ENCODE results near the gene BORCS5. TPM values are rescaled to one million over a fixed set of nuclear protein-coding genes. Genes with fewer than 3 reads are reported as not detected.

Gene BORCS5
- total RNA-seq, 2 experiments from 2014 or later, result 43.7 to 47.8 TPM

DNA sequence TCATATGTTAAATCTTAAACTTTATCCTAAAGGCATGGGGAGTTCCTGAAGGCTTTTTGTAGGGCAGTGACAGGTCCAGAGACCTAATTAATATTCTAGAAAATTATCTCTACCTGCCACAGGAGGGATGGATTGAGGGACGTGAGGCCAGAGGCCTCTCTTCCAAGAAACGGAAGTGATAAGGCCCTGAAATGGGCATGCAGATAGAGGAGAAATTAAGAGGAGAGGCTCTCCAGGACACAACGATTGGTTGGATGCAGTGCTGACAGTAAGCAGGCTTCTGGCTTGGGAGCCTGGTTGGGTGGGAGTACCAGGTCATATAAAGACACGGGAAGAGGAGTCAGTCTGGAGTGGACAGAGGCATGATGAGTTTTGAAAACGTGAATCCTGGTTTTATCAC, 3.1 kb upstream of the BORCS5 start:
- Mint-ChIP-seq H3K9me3 (no peaks in the 10 kb centered on the region), H3K4me3 (no peak overlapping the region), H3K36me3 (peaks cover 4% of the 10 kb centered on the region), H3K27ac (peak overlapping the region; percentile 10), H3K27me3 (no peaks in the 10 kb centered on the region), H3K4me1 (ENCODE audit: low read depth) (peaks cover 33% of the 10 kb centered on the region)
- POLR2A ChIA-PET, result no interaction called here
- DNase-seq, result no peak
- intact Hi-C loops (cut with micrococcal nuclease), result loop anchor here (10.0 kb wide), 2 partner anchors 451 to 851 kb away; no protein-coding TSS in a partner anchor
- CTCF ChIA-PET, result no interaction called here

DNA sequence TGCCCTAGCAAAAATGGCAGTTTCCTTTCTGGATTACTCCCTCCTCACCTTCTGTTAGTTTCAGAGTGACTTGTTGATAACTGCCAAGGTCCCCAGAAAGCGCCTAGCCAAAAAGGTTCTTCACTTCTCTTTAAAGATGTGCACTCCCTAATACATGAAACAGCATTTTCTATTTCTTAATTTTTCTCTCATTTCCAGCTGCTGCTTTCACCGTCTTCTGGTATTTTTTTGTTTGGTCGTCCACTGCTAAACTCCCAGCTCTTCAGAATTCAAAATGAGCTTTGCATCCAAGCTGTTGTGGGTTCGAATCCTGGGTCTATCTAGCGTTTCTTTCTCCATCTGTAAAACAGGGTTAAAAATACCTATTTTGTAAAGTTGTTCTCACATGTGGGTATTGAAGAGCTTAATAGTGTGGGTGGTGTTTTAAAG, 397 bp upstream of the BORCS5 start:
- Mint-ChIP-seq H3K27ac (peak overlapping the region; percentile 99), H3K9me3 (no peaks in the 10 kb centered on the region), H3K4me3 (peak overlapping the region; percentile 98), H3K4me1 (ENCODE audit: low read depth) (peaks cover 37% of the 10 kb centered on the region), H3K36me3 (peaks cover 7% of the 10 kb centered on the region), H3K27me3 (no peaks in the 10 kb centered on the region)
- DNase-seq, result no peak
- intact Hi-C loops (cut with micrococcal nuclease), result loop anchor here (1.0 to 10.0 kb wide), 5 partner anchors 204 to 848 kb away; partner anchors contain the start of gene CREBL2
- ChIA-PET CTCF (interaction anchor here (0.7 to 3.5 kb wide), 13 partner anchors 9 to 457 kb away, joined by 3 to 17 read pairs (median 5); partner anchors contain the start of genes DDX47 and DUSP16), POLR2A (interaction anchor here (0.6 to 3.2 kb wide), 28 partner anchors 10 to 707 kb away, joined by 3 to 27 read pairs (median 5); partner anchors contain the start of genes DUSP16 and ETV6)

DNA sequence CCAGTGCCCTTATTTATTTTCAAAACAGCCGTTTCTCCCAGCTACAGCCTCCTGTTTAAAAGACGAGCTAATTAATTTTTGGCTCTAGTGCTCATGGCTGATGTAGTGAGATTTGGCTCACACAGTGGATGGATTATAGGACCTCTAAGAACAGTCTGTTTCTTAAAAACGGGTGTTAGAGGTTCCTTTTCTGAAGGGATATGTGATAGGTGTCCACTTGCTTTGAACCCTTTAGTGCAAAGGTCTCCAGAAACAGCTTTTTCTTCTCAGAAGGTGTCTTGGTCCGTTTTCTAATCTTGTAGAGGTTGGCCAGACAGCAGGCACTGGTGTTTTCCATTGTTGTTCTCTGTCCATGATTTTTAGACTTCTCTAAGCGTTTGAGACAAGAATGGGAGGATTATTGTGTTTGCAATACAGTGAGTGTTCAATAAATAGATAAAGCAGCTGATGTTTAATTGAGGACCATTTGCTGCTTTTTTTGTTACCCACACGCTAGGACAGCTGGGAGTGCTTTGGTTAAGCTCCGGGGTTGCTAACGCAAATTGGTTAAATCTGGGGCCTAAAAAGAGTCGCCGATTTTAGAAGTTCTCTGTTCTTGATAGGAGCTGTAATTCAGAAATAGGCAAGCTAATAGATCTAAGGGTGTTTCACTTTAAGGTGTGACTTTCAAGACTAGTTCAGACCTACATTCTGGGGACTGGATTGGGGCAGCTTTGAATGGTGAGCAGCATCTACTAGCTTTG, 1.0 kb downstream of the BORCS5 start:
- peak; percentile 25 for DNase-seq
- ChIA-PET POLR2A (interaction anchor here (0.7 to 3.2 kb wide), 30 partner anchors 9 to 708 kb away, joined by 3 to 27 read pairs (median 5); partner anchors contain the start of gene ETV6), CTCF (interaction anchor here (0.5 to 3.5 kb wide), 21 partner anchors 8 to 455 kb away, joined by 3 to 17 read pairs (median 4); partner anchors contain the start of genes DDX47, DUSP16 and MANSC1)
- no peaks in the 10 kb centered on the region for H3K27me3 Mint-ChIP-seq
- H3K9me3 Mint-ChIP-seq, result no peaks in the 10 kb centered on the region
- peaks cover 44% of the 10 kb centered on the region for H3K4me1 Mint-ChIP-seq (ENCODE audit: low read depth)
- H3K4me3 Mint-ChIP-seq, result peak overlapping the region; percentile 98
- peak overlapping the region; percentile 99 for H3K27ac Mint-ChIP-seq
- intact Hi-C loops (cut with micrococcal nuclease), result loop anchor here (1.0 to 10.0 kb wide), 8 partner anchors 18 to 847 kb away; partner anchors contain the start of genes CDKN1B and CREBL2
- H3K36me3 Mint-ChIP-seq, result peaks cover 9% of the 10 kb centered on the region

DNA sequence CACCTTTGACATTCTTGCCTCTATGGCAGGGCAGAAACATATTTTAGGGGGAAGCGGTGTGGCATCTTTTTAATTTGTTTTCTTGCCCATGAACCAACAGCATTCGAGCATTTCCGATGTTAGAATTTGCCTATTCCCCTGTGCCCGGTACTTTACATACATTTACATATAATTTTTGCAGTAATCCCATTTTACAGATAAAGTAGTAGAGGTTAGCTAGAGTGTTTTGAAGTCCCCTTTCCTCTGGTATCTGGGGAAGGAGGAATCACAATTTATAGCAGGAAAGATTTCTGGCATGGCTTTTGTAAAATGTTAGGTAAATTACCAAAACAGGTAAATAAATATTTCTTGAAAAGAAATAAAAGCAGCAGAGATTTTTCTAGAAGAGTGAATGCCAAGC, 1.6 kb downstream of the BORCS5 start:
- CTCF ChIA-PET, result interaction anchor here (1.1 to 3.5 kb wide), 7 partner anchors 9 to 378 kb away, joined by 4 to 17 read pairs (median 8); partner anchors contain the start of genes DUSP16 and MANSC1
- Mint-ChIP-seq H3K9me3 (no peaks in the 10 kb centered on the region), H3K27me3 (no peaks in the 10 kb centered on the region), H3K4me3 (peak overlapping the region; percentile 98), H3K36me3 (peaks cover 9% of the 10 kb centered on the region), H3K27ac (peak overlapping the region; percentile 99), H3K4me1 (ENCODE audit: low read depth) (peaks cover 44% of the 10 kb centered on the region)
- POLR2A ChIA-PET, result interaction anchor here (0.9 to 3.2 kb wide), 17 partner anchors 8 to 367 kb away, joined by 3 to 27 read pairs (median 5); no protein-coding TSS in a partner anchor
- no peak for DNase-seq
- intact Hi-C loops (cut with micrococcal nuclease), result loop anchor here (5.0 to 10.0 kb wide), 3 partner anchors 254 to 846 kb away; partner anchors contain the start of gene CREBL2

DNA sequence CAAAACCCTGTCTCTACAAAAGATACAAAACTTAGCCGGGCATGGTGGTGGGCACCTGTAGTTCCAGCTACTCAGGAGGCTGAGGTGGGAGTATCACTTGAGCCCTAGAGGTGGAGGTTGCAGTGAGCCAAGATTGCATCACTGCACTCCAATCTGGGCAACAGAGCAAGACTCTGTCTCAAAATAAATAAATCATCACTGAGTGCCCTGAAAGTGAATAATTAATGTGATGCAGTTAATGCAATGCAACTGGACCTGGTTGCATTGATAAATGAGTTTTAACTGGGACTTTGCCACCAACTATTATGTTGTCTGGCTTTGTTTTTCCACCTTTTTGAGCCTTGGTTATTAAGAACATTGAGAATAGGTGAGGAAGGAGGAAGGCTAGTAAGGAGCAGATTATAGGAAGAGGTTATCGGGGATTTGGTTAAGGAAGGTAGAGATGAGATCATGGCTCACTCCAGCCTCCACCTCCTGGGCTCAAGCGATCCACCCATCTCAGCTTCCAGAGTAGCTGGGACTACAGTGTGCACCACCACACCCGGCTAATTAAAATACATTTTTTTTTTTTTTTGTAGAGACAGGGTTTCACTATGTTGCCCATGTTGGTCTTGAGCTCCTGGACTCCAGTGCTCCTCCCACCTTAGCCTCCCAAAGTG, 8.0 kb downstream of the BORCS5 start:
- Mint-ChIP-seq H3K4me3 (no peak overlapping the region), H3K4me1 (ENCODE audit: low read depth) (peaks cover 48% of the 10 kb centered on the region), H3K27ac (no peak overlapping the region), H3K36me3 (peaks cover 21% of the 10 kb centered on the region), H3K27me3 (no peaks in the 10 kb centered on the region), H3K9me3 (no peaks in the 10 kb centered on the region)
- ChIA-PET CTCF (interaction anchor here (0.6 to 1.0 kb wide), 2 partner anchors 10 to 12 kb away, joined by 3 read pairs; no protein-coding TSS in a partner anchor), POLR2A (interaction anchor here (3.1 kb wide), 1 partner anchor 7 kb away, joined by 13 read pairs; the partner anchor contains the start of gene BORCS5)
- no peak for DNase-seq
- intact Hi-C loops (cut with micrococcal nuclease), result no loop called here

DNA sequence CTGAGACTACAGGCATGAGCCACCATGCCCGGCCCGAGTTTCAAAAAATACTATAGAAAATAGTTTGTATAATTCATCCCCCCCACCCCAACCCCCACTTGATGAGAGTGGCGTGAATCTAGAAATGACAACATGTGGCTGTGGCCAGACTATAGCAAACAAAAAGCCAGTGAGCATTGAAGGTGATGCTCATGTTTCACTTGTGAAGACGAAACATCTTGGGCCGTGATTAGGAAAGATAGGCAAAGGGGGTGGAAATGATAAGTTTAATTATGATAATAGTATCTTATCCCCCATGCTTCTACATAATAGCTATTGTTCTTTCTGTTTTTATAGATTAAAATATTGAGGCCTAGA, 8.5 kb downstream of the BORCS5 start:
- ChIA-PET CTCF (interaction anchor here (0.6 to 1.0 kb wide), 4 partner anchors 9 to 15 kb away, joined by 3 read pairs; partner anchors contain the start of genes BORCS5 and MANSC1), POLR2A (interaction anchor here (3.1 kb wide), 1 partner anchor 8 kb away, joined by 13 read pairs; the partner anchor contains the start of gene BORCS5)
- Mint-ChIP-seq H3K27ac (no peak overlapping the region), H3K27me3 (no peaks in the 10 kb centered on the region), H3K4me3 (no peak overlapping the region), H3K4me1 (ENCODE audit: low read depth) (peaks cover 46% of the 10 kb centered on the region), H3K9me3 (no peaks in the 10 kb centered on the region), H3K36me3 (peaks cover 23% of the 10 kb centered on the region)
- DNase-seq, result no peak
- intact Hi-C loops (cut with micrococcal nuclease), result no loop called here

DNA sequence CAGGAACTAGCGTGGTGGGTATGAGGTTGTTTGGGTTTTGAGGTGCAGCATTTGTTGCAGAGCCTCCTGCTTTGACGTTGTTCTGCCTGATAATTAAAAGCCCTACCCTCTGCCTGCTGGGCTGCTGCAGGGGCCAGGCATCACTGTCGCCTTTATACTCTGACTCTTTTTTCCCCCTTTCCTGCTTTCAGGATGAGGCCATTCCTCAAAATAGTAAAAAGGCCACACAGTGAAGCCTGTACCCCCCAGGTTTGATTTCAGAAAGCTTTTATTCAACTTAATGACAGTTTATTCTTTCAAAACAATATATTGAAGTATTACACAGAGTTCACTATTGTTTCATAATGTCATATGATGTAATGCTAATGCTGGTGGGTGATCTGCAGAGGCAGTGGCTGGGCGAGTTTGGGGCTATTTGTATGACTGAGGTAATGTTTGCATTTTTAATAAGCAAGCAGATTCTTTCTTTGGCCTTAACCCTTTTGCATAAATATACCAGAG, 9.1 kb downstream of the BORCS5 start:
- peaks cover 23% of the 10 kb centered on the region for H3K36me3 Mint-ChIP-seq
- H3K27ac Mint-ChIP-seq, result no peak overlapping the region
- H3K4me1 Mint-ChIP-seq (ENCODE audit: low read depth), result peaks cover 43% of the 10 kb centered on the region
- H3K27me3 Mint-ChIP-seq, result no peaks in the 10 kb centered on the region
- intact Hi-C loops (cut with micrococcal nuclease), result no loop called here
- H3K9me3 Mint-ChIP-seq, result no peaks in the 10 kb centered on the region
- H3K4me3 Mint-ChIP-seq, result no peak overlapping the region
- CTCF ChIA-PET, result interaction anchor here (0.6 to 1.0 kb wide), 3 partner anchors 9 to 16 kb away, joined by 3 read pairs; partner anchors contain the start of genes BORCS5 and MANSC1
- POLR2A ChIA-PET, result interaction anchor here (3.1 kb wide), 1 partner anchor 8 kb away, joined by 13 read pairs; the partner anchor contains the start of gene BORCS5
- no peak for DNase-seq

DNA sequence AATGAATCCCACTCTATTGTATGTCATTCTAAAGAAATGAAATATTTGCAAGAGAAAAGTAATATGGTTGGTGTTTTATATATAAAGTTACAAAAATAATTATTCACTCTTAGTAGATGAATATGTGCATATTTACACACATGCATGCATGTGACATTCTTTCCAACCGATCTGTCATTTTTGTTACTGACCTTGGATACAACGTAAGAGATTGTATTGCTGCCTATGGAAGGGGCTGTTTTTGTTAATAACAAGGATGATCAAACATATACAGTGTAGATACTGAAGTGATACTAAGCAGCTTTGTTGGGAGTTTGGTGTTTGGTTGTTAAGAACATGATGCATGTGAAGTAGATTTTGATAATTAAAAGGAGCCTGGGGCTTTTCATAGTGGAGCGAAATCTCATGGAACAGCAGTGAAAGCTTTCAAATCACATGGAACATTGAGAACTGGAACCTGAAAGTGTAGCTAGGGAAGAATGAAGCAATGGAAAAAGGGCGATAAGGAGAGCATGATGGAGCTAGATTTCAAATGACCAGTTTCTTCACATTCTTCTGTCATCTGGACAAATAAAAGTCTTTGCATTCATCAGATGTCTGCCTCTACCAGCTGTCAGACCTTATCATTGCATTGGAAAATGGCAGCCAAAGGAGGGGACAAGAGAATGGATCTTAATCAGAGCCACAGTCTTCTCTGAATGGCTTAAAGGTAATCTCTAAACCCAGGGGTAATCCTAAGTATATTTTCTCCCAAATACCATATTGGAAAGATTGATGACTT, 10.0 kb downstream of the BORCS5 start:
- intact Hi-C loops (cut with micrococcal nuclease), result no loop called here
- H3K36me3 Mint-ChIP-seq, result peaks cover 18% of the 10 kb centered on the region
- ChIA-PET CTCF (interaction anchor here (0.5 to 1.6 kb wide), 5 partner anchors 10 to 289 kb away, joined by 3 to 6 read pairs (median 3); partner anchors contain the start of gene MANSC1), POLR2A (interaction anchor here (0.7 to 3.1 kb wide), 3 partner anchors 9 to 98 kb away, joined by 3 to 13 read pairs (median 3); partner anchors contain the start of gene BORCS5)
- H3K4me1 Mint-ChIP-seq (ENCODE audit: low read depth), result peaks cover 35% of the 10 kb centered on the region
- no peaks in the 10 kb centered on the region for H3K9me3 Mint-ChIP-seq
- H3K27ac Mint-ChIP-seq, result no peak overlapping the region
- H3K4me3 Mint-ChIP-seq, result no peak overlapping the region
- no peaks in the 10 kb centered on the region for H3K27me3 Mint-ChIP-seq
- no peak for DNase-seq

DNA sequence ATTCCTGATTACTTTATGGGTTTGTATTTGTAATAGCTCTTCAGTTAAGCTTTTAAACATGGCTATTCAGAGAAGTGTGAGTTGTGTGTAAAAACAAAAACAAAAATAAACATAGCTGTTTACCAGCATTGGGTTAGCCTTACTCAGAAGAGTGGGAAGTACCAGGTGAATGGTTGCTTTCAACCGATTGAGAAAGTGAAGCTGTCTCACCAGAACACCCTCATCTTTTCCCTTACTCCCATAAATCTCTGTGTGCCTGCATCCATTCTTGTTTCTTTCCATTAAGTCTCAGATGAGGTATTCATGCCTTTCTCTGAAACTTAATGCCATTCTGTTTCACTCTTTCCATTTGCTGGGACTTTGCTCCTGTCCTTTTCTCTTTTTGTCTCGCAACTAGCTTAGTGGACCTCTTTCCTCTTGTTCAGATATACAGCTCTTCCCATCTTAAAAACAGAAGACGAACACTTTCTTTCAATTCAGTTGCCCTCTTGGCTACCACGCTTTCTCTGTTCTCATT, 10.7 kb downstream of the BORCS5 start:
- intact Hi-C loops (cut with micrococcal nuclease), result no loop called here
- Mint-ChIP-seq H3K4me1 (ENCODE audit: low read depth) (peaks cover 32% of the 10 kb centered on the region), H3K36me3 (peaks cover 18% of the 10 kb centered on the region), H3K9me3 (no peaks in the 10 kb centered on the region), H3K27me3 (no peaks in the 10 kb centered on the region), H3K27ac (peak overlapping the region; percentile 30), H3K4me3 (no peak overlapping the region)
- ChIA-PET POLR2A (interaction anchor here (0.7 to 3.1 kb wide), 3 partner anchors 10 to 97 kb away, joined by 3 to 13 read pairs (median 3); partner anchors contain the start of gene BORCS5), CTCF (interaction anchor here (0.5 to 1.6 kb wide), 5 partner anchors 9 to 289 kb away, joined by 3 to 6 read pairs (median 3); no protein-coding TSS in a partner anchor)
- DNase-seq, result no peak

DNA sequence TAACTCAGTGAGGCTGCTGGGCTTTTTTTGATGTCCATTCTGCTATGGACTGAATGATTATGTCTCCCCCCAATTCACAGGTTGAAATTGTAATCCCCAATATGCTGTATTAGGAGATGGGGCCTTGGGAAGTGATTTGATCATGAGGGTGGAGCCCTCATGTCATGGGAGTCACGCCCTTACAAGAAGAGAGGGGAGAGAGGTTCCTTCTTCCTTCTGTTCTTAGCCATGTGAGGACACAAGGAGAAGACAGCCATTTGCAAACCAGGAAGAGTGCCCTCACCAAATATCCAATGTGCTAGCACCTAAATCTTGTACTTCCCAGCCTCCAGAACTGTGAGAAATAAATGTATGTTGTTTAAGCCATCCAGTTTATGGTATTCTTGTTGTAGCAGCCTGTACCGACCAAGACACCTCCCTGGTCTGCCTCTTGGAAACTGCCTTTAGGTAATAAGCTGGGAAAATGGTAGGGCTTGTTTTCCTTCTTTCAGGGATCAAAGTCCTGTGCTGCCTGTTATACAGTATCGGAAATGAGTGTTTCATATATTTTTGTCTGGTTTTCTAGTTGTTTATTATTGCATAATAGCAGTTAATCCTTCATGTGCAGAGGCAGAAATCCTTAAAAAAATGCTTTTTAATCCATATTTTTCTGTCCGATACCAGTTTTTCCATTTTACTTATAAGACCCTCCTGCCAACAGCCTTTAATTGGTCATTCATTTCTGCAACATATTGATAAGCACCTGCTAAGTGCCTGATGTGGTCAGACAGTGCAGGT, 16.3 kb downstream of the BORCS5 start:
- H3K36me3 Mint-ChIP-seq, result peaks cover 15% of the 10 kb centered on the region
- POLR2A ChIA-PET, result no interaction called here
- CTCF ChIA-PET, result no interaction called here
- H3K4me1 Mint-ChIP-seq (ENCODE audit: low read depth), result peaks cover 18% of the 10 kb centered on the region
- no peak overlapping the region for H3K27ac Mint-ChIP-seq
- no peak for DNase-seq
- H3K4me3 Mint-ChIP-seq, result no peak overlapping the region
- H3K9me3 Mint-ChIP-seq, result no peaks in the 10 kb centered on the region
- intact Hi-C loops (cut with micrococcal nuclease), result no loop called here
- H3K27me3 Mint-ChIP-seq, result no peaks in the 10 kb centered on the region
